Inflammatory macrophage treated with lipopolysaccharide for 4 hours (primary cell): ENCODE data around the gene MAP3K4.
A peak's percentile ranks its signal among the peaks of the same experiment; 100 is the strongest.

Experiments used
- DNase-seq: peaks from one replicate; pipeline ENCODE4 v3.0.0-alpha.2; 2020

Gene MAP3K4

GRCh38 chr6:160991406-160992060 lies at the start of gene MAP3K4:
MAP3K4 (plus strand) TSS chr6:160991769; CDS start chr6:160991932, 163 bp downstream.
- peak; percentile 83 for DNase-seq

- no peak for DNase-seq
These were observed 47.6 kb upstream of the MAP3K4 start for GRCh38 chr6:160943997-160944396.

GRCh38 chr6:160945516-160946177 lies 45.9 kb upstream of the MAP3K4 start:
- DNase-seq, result no peak

GRCh38 chr6:160949531-160949930 lies 42.0 kb upstream of the MAP3K4 start:
- DNase-seq, result no peak

GRCh38 chr6:160950507-160950906 lies 41.1 kb upstream of the MAP3K4 start:
- no peak for DNase-seq

GRCh38 chr6:160951187-160952030 lies 40.2 kb upstream of the MAP3K4 start:
- DNase-seq, result no peak

GRCh38 chr6:160952633-160953281 lies 38.8 kb upstream of the MAP3K4 start:
- DNase-seq, result no peak

- no peak for DNase-seq
These were observed 35.9 kb upstream of the MAP3K4 start for GRCh38 chr6:160955508-160956295.

- no peak for DNase-seq
These were observed 35.1 kb upstream of the MAP3K4 start for GRCh38 chr6:160956300-160957035.

GRCh38 chr6:160959726-160960435 lies 31.7 kb upstream of the MAP3K4 start:
- DNase-seq, result no peak

- no peak for DNase-seq
These were observed 30.7 kb upstream of the MAP3K4 start for GRCh38 chr6:160960839-160961238.

- no peak for DNase-seq
These were observed 28.5 kb upstream of the MAP3K4 start for GRCh38 chr6:160962835-160963623.

- no peak for DNase-seq
These were observed 27.9 kb upstream of the MAP3K4 start for GRCh38 chr6:160963651-160964050.

GRCh38 chr6:160965893-160966292 lies 25.7 kb upstream of the MAP3K4 start:
- no peak for DNase-seq

GRCh38 chr6:160966493-160967229 lies 24.9 kb upstream of the MAP3K4 start:
- no peak for DNase-seq

- no peak for DNase-seq
These were observed 24.2 kb upstream of the MAP3K4 start for GRCh38 chr6:160967351-160967750.

GRCh38 chr6:160967833-160968232 lies 23.7 kb upstream of the MAP3K4 start:
- DNase-seq, result no peak

- DNase-seq, result no peak
These were observed 20.4 kb upstream of the MAP3K4 start for GRCh38 chr6:160971171-160971570.

GRCh38 chr6:160972111-160972510 lies 19.5 kb upstream of the MAP3K4 start:
- DNase-seq, result no peak
